Fibroblast of lung (primary cell): ENCODE data around the gene DNAH17.

Source experiments
- CTCF ChIP-seq, 2 donors: IDR thresholded peaks in 1 of 2; conservative IDR thresholded peaks in 1 of 2; 1 replicate in 1 of 2; 2 replicates in 1 of 2; pipeline ENCODE4 v1.5.1; 2011 to 2012; ENCODE audit warnings: low read length in 2 of 2, control low read depth in 1 of 2, inconsistent platforms in 1 of 2, low read depth in 1 of 2, mild to moderate bottlenecking in 1 of 2
- EZH2 ChIP-seq: IDR thresholded peaks from 2 replicates; pipeline ENCODE4 v1.5.1; 2012; ENCODE audit warnings: low read length, control low read depth, mild to moderate bottlenecking; ENCODE audit errors: missing control alignments

GRCh38 chr17:78485290-78486168 is 91.7 kb downstream of the DNAH17 start:
- TF ChIP-seq CTCF (conservative IDR thresholded peaks at IDR 0.05 in 1 of 2, IDR thresholded peaks at IDR 0.05 in 1 of 2; ENCODE audit: low read depth in 1 of 2, low read length in 2 of 2) (no peak), EZH2 (no peak)
